NCI-H2227 treated with DMSO at 0.1 percent for 48 hours (cell line): ENCODE results near the gene TMEM92.
"Not testable (repeated sequence)": the region's sequence is repeated elsewhere in the genome, so short reads cannot be mapped to it uniquely, and the experiment has no call there.

Source experiments
- DNase-seq: peaks from one replicate; lab custom pipeline; 2025; lab: John Stamatoyannopoulos, UW

TMEM92 gene

DNA sequence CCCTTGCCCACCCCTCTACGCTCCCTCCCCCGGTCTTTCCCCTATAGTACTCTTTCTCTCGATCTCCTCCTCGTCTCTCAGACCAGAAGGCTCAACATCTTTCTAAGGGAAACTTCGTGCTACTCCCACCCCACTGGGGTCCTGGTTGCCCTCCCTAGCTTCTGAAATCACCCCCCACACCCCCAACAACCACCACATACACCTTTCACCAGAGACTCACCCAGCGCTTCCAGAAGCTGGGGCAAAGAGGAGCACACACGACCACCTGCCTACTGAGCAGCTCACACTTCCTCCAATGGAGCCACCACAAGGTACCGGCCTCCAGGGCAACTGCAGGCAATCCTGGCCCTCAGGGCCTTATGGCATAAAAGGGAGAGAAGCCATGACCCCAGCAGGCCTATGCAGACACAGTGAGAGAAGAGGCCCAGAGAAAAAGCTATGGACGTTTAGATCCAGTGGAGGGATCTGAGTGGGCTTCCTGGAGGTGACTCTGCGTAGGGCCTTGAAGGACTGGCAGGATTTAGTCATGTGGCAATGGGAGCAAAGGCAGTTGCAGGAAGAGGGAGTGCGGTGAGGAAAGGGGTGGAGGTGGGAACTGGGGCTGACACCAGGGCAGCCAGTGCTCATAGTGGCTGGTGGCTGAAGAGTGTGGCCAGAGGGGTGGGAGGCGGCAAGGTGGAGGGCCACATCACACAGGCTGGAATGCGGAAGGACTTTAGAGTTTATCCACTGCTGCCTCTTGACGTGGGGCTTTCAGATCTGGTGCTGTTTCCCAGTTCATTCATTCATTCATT, 12.1 kb upstream of the TMEM92 start:
- DNase-seq: no peak

DNA sequence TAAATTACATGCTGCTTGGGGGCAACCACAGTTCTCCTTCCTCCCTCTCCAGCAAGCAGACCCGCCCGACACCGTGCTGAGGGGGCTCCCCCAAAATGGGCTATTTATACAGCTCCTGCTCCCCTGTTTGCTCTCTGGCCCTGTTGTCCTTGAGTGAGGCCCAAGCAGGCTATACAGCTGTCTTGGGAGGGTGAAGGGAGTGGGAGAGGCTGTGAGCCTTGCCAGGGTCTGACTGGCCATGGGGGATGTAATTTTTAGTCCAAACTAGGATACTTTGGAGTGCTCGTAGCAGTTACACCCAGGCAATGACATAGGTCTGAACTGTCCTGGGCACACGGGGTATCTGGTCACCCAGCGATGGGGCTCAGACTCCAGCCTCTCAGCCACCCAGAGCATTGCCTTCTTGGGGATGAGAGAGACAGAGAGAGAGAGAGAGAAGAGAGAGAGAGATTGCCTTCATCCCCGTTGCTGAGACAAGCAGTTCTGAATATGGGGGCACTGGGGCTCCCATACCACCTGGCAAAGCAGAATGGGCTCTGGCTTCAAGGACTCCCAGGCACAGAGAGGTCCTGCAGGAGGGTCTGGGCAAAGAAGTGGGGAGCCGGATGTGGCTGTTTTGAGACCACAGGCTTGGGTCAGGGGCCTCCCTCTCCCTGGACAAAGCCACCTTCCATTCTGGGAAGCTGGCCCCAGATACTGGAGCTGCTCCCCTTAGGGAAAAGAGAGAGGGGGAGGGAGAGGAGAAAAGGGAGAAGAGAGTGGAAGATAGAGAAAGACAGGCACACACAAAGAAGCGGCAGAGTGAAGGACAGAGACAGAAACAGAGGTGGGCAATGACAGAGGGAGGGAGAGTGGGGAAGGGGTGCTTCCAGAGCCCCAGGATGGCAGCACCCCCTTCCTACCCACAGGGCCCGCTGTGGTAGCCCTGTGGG, 10.7 kb upstream of the TMEM92 start:
- no peak for DNase-seq

DNA sequence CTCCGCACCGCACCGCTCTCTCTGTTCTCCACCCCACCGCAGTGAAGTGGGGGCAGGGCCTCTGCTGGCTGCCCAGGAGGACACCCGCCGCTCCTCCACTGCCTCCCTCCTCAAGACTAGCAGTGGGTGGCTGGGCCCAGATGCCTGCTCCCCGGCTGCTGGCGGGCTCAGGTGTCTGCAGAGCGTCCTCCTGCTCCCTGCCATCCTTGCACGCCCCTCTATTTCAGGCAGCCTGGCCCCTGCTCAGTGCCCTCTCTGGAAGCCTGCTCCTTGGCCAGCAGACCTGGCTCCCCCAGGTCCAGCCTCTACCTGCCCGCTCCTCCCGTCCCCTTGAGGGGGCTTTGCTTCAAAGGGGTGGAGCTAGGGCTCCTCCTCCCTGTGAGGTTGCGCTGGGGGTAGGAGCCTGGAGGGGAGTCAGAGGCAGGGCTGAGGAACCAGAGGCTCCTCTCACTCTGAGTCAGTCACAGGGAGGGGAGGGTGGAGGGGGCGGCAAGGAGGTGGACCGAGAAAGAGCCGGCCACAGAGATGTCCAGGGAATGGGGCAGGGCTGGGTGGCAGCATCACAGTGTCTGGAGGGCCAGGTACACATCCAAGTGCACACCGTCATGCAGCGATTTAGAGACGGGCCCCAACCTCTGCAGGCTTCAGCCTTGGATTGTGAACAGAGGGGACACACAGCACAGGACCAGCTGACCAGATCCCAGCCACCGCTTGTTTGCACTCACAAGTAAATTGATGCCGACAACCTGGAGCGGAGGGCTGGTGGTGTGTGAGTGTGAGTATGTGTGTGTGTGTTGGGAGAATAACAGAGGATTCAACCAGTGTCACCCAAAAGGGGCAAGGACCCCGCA, 9.8 kb upstream of the TMEM92 start:
- DNase-seq: peak; percentile 45

DNA sequence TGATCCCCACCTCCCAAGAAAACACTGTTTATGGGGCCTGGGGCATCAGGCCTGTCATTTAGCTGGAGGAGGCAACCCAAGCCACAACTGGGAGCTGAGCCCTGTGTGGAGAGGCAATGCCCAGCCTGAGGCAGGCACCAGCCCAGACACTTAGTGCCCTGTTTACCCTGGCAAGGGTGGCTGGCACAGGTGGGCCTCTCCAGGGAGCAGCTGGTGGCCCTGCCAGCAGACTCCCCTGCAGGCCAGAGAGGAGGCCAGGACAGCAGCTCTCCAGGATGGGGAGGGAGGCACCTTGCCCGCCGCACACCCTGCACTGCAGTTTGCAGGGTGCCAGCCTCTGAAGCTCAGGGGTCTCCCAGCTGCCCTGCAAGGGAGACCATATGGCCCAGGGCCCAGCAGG, 9.1 kb upstream of the TMEM92 start:
- no peak for DNase-seq

DNA sequence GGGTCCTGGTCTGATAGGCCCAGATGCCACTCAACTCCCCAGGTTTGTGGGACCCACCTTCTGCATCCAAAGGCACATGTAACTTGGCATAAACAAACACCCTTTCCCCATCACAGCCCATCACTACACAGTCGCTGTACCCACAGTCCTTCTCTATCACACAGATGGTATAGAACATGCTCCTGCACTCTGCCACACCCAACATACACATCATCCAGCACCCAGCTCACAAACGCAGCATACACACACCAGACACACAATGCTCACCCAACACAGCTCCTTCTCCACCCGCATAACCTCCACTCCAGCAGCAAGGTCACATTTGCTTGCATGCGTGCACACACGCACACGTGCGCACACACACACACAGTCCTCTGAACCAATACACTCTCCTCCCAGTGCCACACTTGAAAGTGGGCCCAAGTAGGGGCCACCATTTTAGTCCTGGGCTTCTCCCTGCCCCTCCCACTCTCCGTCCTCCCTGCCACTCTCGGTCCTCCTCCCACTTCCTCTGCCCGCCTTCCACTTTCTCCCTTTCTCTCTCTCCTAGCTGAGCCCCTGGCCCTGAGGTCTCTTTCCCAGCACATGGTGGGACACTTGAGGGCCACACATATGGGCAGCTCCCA, 8.5 kb upstream of the TMEM92 start:
- DNase-seq: no peak

DNA sequence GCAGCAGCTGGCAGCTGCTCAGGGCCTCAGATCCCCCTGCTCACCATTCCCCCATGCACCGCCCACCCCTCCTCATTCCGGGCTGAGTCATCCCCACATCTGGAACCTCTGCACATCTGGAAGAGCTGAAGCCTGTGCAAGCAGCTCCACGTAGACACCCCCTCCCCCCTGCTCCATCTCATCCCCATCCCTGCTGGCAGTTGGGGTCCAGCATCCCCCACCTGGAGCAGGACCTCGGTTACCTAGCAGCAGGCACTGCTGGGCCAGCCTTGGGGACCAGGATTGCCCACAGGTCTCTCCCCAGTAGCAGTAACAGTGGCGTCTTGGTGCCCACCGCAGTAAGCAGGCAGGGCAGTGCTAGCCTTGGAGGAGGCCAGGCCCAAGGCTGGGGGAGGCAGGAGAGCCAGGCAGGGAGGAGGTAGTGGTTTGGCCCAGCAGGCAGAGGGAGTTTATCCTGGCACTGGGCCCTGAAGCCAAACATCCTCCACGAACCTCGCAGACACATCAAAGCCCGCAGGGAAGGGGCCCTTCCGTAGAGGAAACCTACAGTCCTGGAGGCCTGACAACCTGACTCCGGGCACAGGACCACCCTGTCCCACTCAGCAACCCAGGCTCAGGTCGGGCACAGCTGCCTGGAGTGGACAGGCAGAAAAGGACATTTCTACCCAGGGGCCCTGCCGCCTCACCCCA, 7.7 kb upstream of the TMEM92 start:
- DNase-seq: no peak

DNA sequence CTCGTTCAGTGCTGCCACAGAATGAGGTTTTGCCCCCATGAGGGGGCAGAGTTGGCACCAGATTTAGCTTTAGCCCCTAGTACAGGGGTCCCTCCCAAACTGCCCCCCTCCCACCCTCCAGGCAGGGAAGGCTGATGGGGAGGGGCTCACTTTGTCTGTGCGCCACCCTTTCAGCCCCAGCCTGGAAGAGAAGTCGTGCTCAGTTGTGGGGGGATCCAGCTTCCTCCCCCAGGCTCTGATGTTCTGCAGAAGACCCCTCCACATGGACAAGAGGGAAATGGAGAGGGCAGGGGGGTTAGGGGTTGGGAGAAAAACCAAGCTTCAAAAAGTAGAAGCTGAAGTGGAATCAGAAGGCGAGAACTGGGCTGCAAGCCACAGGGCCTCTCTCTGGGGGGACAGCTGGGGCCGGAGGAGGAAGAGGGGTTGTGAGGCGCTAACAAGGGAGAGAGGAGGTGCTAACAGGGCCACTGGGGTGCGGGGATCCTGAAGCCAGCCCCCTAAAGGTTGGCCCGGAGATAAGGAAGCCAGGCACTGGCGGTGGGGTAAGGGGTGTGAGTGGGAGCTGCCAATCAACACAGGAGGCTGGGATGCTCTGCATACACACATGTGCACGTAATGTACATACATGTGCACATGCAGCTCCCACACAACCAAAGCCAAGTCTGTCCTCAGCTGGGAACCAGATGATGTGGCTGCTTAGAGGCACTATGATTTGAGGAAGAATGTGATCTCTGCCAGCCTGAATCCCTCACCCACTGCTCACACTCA, 7.0 kb upstream of the TMEM92 start:
- DNase-seq: no peak

DNA sequence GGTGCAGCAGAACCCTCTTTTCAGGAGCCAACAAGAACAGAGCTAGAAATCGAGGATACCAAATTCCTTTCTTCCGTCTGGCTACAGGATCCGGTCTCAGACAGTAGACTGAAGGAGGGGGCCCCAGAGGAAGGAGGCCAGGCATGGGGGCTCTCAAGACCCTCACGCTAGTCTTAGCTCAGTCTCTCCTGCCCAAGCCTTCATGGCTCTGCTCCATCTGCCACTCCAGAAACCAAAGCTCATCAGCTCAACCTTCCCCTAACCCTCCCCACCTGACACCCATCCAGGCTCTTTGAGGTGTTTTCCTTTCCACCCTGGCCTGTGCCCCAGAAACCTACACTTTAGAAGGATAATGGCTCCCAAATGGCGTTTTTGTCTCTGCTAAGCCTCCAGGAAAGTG, 6.2 kb upstream of the TMEM92 start:
- DNase-seq: no peak

DNA sequence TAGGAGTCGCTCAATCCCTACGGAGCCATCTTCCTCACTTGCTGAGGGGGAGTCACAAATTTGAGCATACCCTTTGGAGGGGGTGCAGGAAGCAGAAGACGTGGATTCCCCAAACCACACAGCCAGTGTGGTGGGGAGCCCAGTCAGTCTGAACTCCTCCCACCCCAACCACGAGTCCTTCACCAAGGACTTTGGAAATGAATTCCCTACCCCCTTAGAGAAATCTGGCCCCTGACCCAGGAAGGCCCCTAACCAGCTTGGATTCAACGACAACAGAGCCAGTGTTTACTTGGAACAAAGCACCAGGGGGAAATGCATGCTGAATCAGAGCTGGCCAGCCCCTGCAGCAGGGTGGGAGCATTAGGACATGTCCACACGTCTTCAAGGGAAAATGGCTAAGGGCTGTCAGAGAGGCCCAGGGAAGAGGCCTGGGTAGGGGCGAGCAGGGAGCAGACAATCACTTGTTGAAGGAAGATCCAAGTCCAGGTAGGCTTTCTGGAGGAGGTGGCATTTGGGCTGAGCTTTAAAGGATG, 5.5 kb upstream of the TMEM92 start:
- no peak for DNase-seq

DNA sequence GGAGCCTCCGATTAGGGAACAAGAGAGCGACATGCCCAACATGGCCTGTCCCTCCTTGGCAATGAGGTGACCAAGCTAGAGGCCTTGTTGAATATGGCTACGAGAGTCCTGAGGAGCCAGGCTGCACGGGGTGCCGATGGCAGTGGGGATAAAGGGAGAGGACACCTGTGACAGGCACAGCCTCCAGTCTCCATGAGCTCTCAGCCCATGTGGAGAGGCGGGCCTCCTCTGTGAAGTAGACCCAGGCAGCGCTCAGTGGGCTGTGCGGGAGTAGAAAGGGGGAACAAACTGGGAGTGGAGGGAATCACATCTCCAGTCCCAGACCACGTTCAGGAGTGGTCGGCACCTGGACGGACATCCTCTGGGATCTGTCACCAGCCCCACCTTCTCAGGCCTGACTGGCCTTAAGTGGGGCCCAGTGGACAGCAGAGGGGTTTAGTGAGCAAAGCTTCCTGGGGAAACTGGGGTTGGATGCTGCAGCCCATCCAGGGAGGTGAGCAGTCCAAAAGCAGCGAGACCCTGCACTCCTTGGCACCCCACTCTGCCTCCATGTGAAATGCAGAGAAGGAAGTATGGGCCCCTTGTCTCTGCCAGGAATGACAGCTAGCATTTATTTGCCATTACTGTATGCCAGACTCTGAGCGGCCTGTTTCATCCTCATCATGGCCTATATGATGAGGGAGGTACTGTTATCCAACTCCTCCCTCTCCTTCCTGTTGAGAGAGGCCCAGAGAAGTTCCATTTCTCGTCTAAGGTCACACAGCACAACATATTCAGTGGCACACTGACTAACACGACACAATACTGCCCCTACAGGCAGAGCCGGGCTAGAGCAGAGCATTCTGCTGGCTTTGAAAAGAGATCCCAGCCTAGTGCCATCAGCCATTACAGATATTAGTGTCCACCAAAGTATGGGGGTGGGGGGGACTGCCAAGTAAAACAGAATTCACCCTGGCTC, 4.5 kb upstream of the TMEM92 start:
- DNase-seq: peak; percentile 18

DNA sequence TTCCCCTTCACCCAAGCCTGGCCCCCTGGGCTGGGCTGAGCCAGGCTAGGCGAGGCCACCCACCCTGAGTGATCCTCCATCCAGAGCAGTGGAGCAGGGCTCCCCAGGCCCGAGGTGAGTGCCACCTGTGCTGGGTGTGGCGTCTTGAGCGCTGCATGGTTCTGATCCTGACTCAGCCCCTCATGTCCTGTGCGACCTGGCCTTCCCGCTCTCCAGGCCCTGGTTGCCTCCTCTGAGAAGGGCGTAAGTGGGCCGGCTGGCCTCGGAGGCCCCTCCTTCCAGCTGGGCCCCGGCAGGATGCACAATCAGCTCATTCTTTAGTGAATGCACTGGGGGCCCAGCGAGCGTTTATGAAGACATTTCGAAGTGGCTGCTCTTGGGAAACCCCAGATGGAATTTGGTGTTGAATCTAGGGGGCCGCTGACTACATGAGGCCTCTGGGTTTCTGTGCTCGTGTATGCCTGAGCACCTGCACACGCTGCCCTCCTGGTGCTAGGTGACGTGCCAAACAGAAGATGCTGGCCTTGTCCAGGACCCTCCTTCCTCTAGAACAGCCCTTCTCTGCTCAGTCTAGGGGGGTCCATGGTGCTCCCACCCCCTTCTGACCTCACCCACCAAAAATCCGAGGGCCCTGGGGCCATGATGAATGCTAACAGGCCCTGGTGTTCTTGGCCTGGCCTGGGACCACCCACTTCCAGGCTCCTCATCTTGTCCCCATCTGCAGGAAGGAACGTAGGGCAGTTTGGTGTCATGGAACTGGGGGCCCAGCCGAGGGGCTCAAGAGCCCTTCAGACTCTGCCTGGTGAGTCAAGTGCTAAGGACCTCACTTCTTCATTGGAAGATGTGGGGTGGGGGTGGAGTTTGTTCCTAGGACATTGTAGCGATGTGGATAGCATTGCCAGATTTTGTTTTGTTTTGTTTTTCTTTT, 3.6 kb upstream of the TMEM92 start:
- no peak for DNase-seq

DNA sequence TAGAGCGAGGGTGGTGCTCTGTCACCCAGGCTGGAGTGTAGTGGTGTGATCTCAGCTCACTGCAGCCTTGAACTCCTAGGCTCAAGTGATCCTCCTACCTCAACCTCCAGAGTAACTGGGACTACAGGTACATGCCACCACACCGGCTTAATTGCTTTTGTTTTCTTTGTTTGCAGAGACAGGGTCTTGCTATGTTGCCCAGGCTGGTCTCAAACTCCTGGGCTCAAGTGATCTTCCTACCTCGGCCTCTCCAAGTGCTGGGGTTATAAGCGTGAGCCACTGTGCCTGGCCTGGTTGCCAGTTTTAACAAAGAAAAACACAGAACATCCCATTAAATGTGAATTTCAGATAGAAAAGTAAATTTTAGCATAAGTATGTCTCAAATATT, 2.9 kb upstream of the TMEM92 start:
- not testable (repeated sequence) for DNase-seq

DNA sequence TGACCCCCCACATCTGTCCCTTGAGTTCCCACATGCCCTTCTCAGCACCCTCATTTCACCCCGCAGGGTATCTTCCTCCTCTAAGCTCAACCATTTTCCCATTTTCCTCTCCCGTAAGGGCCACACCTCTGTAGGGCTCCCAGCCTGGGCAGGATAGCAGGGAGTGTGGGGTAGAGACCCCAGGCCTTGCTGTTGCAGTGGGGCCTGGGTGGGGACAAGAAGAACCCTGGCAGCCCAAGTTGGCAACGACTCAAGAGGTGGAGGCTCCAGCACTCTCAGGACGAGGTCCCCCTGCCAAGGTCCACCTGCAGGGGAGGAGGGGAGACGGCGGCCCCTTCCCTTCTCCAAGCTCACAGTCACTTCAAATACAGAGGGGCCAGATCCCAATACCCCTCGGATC, 2.0 kb upstream of the TMEM92 start:
- DNase-seq: no peak

DNA sequence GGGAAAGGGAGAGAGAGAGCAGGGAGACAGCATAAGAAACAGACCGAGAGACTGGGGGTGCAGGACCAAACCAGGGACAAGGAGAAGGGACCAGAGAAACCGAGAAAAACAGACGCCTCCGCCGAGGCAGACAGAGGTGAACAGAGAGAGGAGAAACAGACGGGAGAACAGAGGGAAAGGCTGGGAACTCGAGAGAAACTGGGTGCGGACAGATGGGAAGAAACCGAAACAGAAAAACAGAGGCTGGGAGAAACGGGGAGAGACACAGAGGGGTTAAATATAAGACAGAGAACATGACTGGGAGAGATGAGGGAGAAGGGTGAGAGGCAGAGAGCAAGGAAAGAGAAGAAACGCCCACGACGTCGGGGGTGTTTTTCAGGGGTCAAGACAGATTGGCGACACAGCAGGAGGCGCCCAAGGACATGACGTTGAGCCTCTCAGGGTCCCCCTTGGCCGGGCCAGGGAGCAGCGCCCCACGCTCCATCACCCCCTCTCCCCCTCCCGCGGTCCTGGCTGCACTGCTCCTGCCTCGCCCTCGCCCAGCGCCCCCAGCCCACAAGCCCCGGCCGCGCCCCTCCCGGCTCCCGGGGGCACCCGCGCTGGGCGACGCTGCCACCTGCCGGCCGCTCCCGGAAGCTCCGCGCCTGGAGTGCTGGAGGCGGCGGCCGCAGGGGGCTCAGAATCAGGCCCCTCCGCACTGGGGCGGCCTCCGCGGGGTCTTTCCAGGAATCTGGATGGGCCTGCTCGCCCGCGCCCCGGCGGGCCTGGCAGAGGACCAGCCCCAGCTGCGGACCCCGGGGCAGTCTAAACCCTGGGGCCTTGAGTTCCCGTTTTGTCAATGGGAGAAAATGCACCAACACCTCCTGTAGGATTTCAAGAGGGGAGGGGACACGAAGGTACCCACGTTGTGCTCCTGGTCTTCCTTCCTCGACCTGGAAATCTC, 1.3 kb upstream of the TMEM92 start:
- DNase-seq: peak; percentile 30

DNA sequence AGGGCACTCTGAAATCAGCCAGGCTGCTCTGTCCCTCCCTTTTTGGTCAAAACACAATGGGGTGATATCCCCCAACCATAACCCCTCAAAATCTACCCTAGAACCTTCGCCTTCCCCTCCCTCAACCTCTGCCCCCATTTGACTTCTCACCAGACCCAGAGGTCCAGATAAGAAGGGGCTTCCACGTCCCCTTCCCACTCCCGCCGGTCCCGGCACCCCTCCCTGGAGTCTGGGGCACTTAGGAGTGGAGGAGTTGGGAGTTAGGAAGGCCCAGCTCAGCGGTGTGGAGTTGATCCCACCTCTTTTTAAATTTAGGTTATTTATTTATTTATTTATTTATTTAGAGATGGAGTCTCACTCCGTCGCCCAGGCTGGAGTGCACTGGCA, 619 bp upstream of the TMEM92 start:
- DNase-seq: no peak

DNA sequence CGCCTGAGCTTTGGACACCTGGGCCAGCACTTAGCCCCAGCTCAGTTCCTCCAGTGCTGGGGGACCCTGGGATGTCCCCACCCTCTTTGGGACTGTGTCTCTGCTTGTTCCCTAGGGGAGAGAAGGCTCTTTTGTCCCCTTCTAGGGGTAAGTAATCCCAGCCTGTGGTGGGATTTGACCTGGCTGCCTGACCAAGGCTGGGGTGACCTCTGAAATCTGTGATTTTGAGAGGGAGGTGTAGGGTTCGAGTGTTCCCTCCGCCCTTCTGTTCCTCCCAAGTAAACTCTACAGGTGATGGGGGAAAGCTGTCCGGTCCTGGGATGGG, 593 bp downstream of the TMEM92 start:
- no peak for DNase-seq

DNA sequence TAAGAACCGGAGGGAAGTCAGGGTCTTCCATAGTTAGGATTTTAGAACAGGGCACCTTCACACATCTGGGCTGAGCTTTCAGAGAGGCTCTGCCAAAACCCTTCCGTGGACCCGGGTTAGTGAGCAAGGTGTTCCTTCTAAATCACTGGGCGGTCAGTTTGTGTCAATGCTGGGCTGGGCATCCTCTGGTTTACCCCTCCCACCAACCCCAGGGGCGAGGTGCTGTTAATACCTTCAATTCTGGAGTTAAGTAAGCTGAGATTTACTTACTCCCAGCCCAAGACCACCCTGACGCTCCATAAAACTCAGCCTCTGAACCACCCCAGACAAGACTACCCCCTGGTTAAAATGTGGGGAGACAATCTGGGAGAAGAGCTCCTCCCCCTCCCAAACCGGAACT, 1.0 kb downstream of the TMEM92 start:
- no peak for DNase-seq
